Spleen (tissue), 7 donors: Measurements from ENCODE around the gene STAT1.

Experiments
- CTCF ChIP-seq, 11 experiments: fragments of 200-600 bp in 7 of 11; fragments of 450-650 bp in 4 of 11; sonication (generic) in 4 of 11; IDR thresholded peaks in 8 of 11; conservative IDR thresholded peaks in 3 of 11; 1 replicate in 7 of 11; 2 replicates in 4 of 11; pipeline versions ENCODE4 v1.4.0 to v1.8.0; 2016 to 2021; ENCODE audit warnings: antibody characterized with exemption in 11 of 11, inconsistent platforms in 4 of 11, mild to moderate bottlenecking in 1 of 11
- POLR2A ChIP-seq, 3 donors: fragments of 450-650 bp; IDR thresholded peaks; one replicate each; pipeline ENCODE4 v1.5.1; 2017; ENCODE audit warnings: antibody characterized with exemption in 3 of 3, mild to moderate bottlenecking in 1 of 3
- donor health status: DM: no; HTN: no; CAD: no; lungs with moderate emphysema.
- donor health status: DM: no; HTN: no; CAD: no.
- donor health status: DM: no; HTN: no; CAD: no.

DNA sequence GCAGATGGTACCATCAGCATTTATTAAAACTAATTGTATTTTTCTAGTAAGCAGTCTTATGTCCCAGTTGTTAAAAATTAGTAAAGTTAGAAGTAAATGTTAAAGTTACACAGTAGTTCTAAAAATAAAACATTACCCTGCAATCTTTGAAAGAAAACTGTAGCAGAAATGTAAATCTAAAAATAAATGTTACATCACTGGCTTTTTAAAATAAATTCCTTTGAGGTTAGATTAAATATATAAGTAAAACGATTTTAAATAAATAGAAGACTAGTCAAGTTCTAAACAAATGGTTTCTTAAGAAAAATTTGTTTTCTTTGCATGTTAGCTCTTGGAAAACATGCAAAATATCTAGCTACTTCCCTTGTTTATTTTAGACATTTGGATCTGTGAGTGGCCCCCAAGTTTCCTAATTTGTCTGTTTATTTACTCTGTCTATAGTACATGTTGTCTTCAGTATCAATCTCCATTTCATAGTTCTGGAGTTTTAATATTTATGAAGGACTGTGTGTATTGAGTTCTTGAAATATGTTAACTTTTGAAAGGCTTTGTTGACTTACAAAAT is 75.1 kb downstream of the STAT1 start:
- TF ChIP-seq POLR2A (IDR thresholded peaks at IDR 0.05) (no peak), CTCF (IDR thresholded peaks at IDR 0.05 in 8 of 11, conservative IDR thresholded peaks at IDR 0.05 in 3 of 11) (no peak)
